Measurements from ENCODE around the gene MALT1.

DNA sequence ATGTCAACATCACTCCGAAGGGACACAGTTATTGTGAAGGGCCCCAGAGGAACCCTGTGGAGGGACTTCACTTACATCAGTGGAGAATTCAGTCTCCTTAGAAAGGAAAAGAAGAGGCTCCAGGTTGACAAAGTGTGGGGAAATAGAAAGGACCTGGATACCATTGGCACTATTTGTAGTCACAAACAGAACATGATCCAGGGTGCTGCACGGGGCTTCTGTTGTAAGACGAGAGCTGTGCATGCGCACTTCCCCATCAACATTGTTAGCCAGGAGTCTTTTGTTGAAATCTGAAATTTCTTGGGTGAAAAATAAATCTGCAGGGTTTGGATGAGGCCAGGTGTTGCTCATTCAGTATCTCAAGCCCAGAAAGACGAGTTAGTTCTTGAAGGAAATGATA is 40.0 kb upstream of the MALT1 start:
- TF ChIP-seq, protein P1, sequence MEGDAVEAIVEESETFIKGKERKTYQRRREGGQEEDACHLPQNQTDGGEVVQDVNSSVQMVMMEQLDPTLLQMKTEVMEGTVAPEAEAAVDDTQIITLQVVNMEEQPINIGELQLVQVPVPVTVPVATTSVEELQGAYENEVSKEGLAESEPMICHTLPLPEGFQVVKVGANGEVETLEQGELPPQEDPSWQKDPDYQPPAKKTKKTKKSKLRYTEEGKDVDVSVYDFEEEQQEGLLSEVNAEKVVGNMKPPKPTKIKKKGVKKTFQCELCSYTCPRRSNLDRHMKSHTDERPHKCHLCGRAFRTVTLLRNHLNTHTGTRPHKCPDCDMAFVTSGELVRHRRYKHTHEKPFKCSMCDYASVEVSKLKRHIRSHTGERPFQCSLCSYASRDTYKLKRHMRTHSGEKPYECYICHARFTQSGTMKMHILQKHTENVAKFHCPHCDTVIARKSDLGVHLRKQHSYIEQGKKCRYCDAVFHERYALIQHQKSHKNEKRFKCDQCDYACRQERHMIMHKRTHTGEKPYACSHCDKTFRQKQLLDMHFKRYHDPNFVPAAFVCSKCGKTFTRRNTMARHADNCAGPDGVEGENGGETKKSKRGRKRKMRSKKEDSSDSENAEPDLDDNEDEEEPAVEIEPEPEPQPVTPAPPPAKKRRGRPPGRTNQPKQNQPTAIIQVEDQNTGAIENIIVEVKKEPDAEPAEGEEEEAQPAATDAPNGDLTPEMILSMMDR (IDR thresholded peaks at IDR 0.05), result no peak
- no peak for TF ChIP-seq POLR2A (IDR thresholded peaks at IDR 0.05)
